ENCODE results near the gene CORO6. TPM values are rescaled to one million over a fixed set of nuclear protein-coding genes. Genes with fewer than 3 reads are reported as not detected.

CORO6 gene
- total RNA-seq, 1 donor from 2014 or later, result 28.7 TPM

DNA sequence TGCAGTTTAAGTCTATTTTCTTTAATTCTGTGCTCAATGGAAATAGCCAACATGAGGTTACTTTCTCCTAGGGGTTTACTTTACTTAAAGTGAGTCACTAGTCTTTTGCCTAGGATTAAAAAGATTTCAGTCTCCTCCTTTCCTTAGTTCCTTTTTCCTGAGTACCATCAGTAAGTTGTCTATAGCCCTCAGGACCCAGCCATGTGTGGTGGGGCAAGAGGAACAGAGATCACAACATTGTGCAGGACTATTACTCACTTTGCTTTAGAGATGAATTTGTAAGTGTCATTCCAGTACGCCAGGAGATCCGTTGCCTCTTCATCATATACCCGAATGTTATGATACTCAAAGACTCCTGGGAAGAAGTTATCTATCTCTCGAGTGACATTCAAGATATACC lies 27.7 kb upstream of the CORO6 start:
- TF ChIP-seq CTCF (conservative IDR thresholded peaks at IDR 0.05; ENCODE audit: low read depth, low read length), result no peak
- no peak overlapping the region for H3K4me3 ChIP-seq (ENCODE audit: low read depth, low read length)
- no peak for DNase-seq (ENCODE audit: low read depth)

- DNase-seq (ENCODE audit: low read depth), result no peak
- TF ChIP-seq CTCF (conservative IDR thresholded peaks at IDR 0.05; ENCODE audit: low read depth, low read length), result no peak
- no peak overlapping the region for H3K4me3 ChIP-seq (ENCODE audit: low read depth, low read length)
These were observed 26.6 kb upstream of the CORO6 start for GRCh38 chr17:29649359-29649758.

- TF ChIP-seq CTCF (conservative IDR thresholded peaks at IDR 0.05; ENCODE audit: low read depth, low read length), result no peak
- DNase-seq (ENCODE audit: low read depth), result no peak
- no peak overlapping the region for H3K4me3 ChIP-seq (ENCODE audit: low read depth, low read length)
These were observed 25.3 kb upstream of the CORO6 start for GRCh38 chr17:29648005-29648404.

- no peak for TF ChIP-seq CTCF (conservative IDR thresholded peaks at IDR 0.05; ENCODE audit: low read depth, low read length)
- no peak for DNase-seq (ENCODE audit: low read depth)
- H3K4me3 ChIP-seq (ENCODE audit: low read depth, low read length), result no peak overlapping the region
These were observed 22.9 kb upstream of the CORO6 start for GRCh38 chr17:29645515-29646051.

- no peak for DNase-seq (ENCODE audit: low read depth)
- H3K4me3 ChIP-seq (ENCODE audit: low read depth, low read length), result no peak overlapping the region
- TF ChIP-seq CTCF (conservative IDR thresholded peaks at IDR 0.05; ENCODE audit: low read depth, low read length), result no peak
These were observed 21.1 kb upstream of the CORO6 start for GRCh38 chr17:29643817-29644160.

DNA sequence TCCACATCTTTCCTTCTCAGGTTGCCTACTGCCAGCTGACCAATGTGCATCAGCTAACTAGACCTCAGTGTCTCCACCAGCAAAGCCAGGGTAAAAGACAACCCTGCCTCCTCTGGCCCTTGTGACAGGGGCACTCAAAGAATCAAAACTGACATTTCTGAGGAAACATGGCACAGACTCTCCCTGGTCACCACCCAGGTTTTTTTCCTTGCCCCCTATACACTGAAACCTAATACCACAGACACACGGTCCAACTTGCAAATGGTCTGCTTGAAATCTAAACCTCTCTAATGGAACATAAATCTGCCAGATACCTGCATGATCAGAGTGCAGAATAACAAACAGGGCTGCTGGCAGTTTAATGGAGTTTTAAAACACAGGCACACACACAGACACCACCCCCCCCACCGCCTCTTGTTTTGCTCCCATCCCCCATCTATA lies 19.5 kb upstream of the CORO6 start:
- no peak for TF ChIP-seq CTCF (conservative IDR thresholded peaks at IDR 0.05; ENCODE audit: low read depth, low read length)
- peak overlapping the region; percentile 9 for H3K4me3 ChIP-seq (ENCODE audit: low read depth, low read length)
- DNase-seq (ENCODE audit: low read depth), result no peak

GRCh38 chr17:29640981-29641642 lies 18.4 kb upstream of the CORO6 start:
- TF ChIP-seq CTCF (conservative IDR thresholded peaks at IDR 0.05; ENCODE audit: low read depth, low read length), result no peak
- no peak for DNase-seq (ENCODE audit: low read depth)
- H3K4me3 ChIP-seq (ENCODE audit: low read depth, low read length), result no peak overlapping the region

Measured in epithelial cell of proximal tubule (primary cell).